Astrocyte (in vitro differentiated cells and primary cell): ENCODE measurements around the gene DNAJB6.

Experiments used
- CTCF ChIP-seq: IDR thresholded peaks from 2 replicates; pipeline ENCODE4 v1.5.1; 2011; ENCODE audit warnings: low read depth, mild to moderate bottlenecking, inconsistent platforms, low read length, moderate library complexity; ENCODE audit not compliant: insufficient read depth
- EZH2 ChIP-seq: IDR thresholded peaks from 2 replicates; pipeline ENCODE4 v1.6.1; 2012; ENCODE audit warnings: mild to moderate bottlenecking, low read length, inconsistent platforms; ENCODE audit not compliant: insufficient read depth

- no peak for TF ChIP-seq CTCF
- TF ChIP-seq EZH2: no peak
Measured at GRCh38 chr7:157418204-157419034, 81.6 kb downstream of the DNAJB6 start.
